Cerebellar cortex (tissue), 1 donor: ENCODE data around the gene KCND3.
A peak's percentile ranks its signal among the peaks of the same experiment; 100 is the strongest.

ENCODE experiments used
- DNase-seq: peaks from one replicate; pipeline ENCODE4 v3.0.0-alpha.2; 2015; ENCODE audit warnings: low spot score

Gene KCND3

DNA sequence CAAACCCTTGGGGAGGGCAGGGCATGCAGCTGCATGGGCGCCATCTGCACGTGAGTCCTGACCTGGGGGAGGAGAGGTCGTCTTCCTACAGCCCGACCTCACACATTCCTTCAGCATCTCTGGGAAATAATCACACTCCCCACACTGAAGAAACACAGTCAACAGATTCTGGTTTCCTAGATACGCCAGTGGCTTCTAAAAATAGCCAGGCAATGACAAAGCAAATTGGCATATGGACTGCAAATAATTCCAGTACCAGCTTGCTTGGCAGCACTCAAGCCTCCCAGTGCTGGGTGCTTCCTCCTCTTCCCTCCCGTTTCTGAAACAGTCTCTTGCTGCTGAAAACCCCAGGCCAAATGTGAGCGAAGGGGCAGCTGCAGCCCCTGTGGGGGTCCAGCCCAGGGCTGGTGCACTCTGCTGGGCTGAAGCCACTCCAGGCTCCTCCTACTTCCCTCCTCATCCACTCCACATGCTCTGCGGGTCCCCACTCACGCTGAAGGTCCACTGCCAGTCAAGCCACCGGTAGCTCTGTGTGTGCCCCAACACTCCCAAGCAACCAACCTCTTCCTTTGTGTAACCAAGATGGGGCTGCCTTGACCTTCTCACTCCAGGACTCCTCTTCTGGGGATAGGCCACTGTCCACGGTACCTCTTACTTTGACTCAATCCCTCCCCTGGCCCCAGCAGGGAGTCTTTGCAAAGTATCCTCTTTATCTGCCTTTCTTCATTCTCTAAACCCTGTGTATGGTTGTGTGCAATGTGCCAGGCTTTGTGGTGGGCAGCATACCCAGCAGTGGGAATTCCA is 69.0 kb downstream of the KCND3 start:
- peak; percentile 98 for DNase-seq

DNA sequence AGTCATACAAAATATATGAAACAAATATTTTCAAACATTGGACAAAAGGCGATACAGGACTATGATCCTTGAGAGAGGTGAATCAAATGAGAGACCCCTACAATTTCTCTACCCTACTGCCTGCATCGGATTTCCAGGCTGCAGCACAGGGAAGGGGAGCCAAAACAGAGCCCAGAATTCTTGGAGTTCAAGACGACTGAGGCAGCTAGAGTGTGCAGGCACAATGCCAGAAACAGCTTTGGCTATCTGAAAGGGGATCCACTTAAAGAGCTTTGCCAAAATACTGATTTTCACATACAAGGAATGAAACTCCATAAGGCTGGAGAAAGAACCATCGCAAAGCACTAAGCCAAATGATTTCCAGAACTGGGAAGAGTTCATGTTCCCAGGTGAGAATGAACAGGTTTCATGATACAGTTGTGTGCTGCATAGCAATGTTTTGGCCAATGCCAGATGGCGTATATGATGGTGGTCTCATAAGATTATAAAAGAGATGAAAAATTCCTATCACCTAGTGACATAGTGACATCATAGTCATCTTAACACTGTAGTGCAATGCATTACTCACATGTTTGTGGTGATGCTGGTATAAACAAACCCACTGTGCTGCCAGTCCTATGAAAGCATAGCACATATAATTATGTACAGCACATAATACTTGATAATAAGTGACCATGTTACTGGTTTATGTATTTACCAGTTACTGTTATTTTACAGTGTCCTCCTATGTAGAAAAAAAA is 77.5 kb downstream of the KCND3 start:
- peak; percentile 25 for DNase-seq

DNA sequence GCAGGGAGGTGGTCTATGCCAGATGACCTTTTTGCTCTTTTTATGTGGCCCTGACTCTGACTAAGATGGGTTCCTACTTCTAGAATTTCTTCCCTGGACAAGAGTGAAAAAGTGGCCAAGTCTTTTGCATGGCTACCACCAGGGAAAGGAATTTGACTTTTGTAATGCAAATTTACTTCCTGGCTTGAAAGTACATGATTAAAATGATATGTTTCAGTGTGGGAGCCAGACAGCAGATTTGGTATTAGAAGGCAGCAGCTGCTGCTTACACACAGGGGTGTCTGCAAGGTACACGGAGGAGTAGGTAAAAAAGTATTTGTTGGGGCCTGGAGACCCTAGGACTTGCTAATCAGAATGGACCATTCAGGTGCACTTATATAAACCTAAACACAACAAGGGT is 78.4 kb downstream of the KCND3 start:
- no peak for DNase-seq

DNA sequence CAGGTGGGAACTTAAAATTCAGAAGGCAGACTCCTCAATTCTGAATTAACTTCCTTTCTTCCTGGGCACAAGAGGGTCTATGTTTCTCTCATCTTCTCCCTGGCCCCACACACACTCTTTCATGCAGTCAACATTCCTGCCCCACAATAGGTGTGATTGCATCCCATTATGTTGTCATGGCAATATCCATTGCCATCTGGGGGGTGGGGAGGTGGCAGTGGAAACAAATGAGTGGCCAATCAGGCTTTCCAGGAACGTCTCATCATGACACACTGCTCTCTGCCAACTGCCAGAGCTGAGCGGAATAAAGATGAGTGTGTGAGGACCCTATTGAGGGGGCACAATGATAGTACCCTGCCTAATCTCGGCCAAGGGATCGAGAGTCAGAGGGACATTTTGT is 80.4 kb downstream of the KCND3 start:
- DNase-seq = no peak

- no peak for DNase-seq
These were observed 81.4 kb downstream of the KCND3 start for GRCh38 chr1:111908011-111908621.

DNA sequence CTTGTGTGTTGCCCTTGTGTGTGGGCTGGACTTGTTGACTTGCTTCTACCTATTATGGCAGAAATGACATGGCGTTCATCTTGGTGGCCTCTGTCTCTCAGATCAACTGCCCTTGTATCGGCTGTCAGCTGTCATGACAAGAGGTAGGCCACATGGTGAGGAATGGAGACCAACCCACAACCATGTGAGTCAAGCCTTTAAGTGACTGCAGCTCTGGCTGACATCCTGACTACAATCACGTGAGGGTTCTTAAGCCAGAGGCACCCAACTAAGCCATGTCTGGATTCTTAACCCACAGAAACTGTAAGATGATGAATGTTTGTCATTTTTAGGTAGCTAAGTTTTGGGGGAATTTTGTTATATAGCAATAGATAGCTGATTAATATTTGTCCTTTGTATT is 82.1 kb downstream of the KCND3 start:
- no peak for DNase-seq

GRCh38 chr1:111906816-111907215 is 82.7 kb downstream of the KCND3 start:
- DNase-seq = no peak

GRCh38 chr1:111906111-111906510 is 83.4 kb downstream of the KCND3 start:
- DNase-seq = no peak

DNA sequence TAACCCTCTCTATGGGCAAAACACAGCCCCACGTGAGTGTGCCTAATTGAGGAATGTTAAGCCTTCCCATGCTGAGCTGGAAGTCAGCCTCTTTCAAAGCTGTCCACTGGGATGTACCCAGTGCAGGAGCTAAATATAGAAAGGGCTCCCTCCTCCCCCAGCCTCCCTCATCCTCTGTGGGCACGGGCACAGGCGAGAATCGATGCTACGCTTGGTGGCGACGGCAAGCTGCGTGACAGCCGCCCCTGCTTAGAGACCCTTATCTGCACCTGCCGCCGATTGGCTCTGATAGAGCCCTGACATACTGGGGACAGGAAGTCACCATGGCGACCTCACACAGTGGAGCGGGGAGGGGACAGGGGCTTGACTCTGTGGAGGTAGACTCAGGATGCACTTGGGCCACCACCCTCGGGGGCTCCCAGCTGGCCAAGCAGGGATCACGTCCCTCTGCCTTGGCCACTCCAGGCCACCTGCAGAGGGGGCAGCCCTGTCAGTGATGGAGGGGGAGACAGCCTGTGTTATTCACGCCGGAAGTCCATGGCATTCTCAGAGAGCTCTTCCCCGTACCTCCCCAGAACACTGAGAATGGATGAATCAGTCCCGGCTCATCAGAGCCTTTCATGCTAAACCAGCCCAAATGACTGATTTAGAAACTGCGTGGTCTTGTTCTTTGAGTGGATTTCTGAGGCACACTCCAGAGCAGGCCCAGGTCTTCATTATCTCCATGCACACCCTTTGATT is 84.8 kb downstream of the KCND3 start:
- peak; percentile 53 for DNase-seq

- peak; percentile 95 for DNase-seq
These were observed 85.5 kb downstream of the KCND3 start for GRCh38 chr1:111903871-111904449.

- no peak for DNase-seq
These were observed 86.2 kb downstream of the KCND3 start for GRCh38 chr1:111903148-111903870.

DNA sequence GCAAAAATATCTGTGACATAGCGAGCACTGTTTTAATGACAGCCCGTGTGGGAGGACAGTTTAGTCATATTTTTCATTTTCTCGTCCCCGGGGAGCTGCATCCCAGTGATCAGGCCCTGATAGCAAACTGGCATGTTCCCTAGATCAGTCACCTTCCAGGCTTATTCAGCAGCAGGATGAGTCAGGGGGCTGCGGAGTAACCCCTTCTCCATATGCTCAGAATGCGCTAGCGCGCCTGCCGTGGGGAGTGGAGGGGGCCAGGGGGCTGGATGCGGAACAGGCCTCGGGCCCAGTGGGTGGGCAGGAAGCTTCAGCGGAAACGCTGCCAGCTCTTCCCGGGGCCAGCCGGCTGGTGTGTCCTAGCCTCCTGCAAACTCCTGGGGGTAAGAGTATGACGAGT is 94.0 kb downstream of the KCND3 start:
- DNase-seq = no peak

DNA sequence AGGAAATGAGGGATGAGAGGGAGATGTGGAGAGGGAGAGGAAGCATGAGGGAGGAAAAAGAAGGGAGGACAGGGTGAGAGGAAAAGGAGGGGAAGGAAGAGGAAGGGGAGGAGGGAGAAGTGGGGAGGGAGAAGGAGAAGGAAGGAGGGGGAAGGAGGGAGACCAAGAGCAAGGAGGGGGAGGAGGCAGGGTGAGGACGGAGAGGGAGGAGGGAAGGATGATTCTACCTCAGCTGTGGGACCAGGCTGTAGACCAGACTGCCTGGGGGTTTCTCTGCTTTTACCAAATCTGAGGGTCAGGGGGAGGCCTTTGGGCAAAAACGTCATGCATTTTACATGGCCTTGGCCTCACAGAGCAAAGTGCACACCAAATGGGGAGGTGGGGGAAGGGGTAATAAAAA is 94.5 kb downstream of the KCND3 start:
- no peak for DNase-seq

DNA sequence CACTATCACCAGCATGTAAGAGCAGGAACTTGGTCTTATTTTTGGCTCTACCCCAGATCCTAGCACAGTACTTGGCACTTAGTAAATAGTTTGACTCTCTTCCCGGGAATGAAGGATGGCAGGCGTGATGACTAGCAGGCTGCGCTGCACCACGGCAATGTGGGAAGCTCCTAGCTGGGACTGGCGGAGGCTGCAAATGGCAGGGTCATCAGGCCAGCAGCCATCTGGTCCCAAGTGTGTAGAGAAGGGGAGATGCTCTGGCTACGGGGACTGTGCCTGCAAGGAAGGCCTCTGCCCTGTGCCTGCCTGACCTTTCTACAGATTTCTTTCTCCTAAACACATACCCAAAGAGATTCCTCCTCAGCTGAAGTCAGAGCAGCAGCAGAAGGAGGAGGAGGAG is 95.0 kb downstream of the KCND3 start:
- peak; percentile 58 for DNase-seq

DNA sequence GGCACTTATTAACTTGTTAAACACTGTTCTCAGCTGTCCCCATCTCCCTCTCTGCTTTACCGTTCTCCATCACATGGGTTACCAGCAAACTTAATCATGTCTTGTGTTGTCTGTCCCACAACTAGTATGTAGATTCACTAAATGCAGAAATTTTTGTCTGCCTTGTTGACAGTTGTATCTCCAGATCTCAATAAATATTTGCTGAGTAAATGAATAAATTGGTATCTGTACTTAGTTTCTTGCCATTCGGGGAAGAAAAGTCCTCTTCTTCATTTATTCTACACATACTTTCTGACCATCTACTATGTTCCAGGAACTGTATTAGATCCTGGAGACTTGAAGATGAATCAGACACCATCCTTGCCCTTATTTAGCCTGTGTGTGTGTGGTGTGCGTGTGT is 97.9 kb downstream of the KCND3 start:
- no peak for DNase-seq

DNA sequence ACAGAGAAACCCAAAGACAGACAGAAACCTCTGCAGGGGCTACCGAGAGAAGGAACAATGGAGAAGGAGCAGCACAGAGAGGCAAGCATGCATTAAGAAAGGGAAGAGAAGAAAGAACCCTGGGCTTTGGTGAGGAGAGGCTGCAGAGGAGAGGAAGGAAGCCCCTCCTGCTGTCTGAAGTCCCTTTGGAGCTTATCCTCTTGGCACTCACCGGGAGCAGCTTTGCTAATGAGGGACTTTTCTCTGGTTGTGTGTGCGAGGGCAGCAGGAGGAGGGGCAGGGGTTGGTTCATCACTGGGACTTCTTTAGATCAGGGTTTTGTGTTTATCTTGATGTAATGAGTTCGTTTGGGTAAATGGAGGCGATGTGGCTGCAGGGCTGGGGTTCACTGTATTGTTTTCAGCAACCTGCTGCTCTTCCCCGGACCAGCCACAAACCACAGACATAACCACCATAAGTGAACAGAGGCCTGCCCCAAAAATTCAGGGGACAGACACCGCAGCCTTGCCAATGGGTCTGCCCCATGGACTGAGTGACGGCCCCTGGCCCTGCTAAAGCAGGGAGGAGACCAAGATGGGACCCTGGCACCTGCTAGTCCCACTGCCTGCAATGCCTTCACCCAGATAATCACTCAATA is 100.6 kb downstream of the KCND3 start:
- DNase-seq = no peak

GRCh38 chr1:111887875-111888274 is 101.6 kb downstream of the KCND3 start:
- DNase-seq = no peak

GRCh38 chr1:111887385-111887784 is 102.1 kb downstream of the KCND3 start:
- DNase-seq = no peak

- no peak for DNase-seq
These were observed 102.7 kb downstream of the KCND3 start for GRCh38 chr1:111886741-111887140.

GRCh38 chr1:111884772-111885443 is 104.6 kb downstream of the KCND3 start:
- DNase-seq = no peak
